CD4-positive, alpha-beta T cell (primary cell): ENCODE results near the gene ERGIC2. TPM values are rescaled to one million over a fixed set of nuclear protein-coding genes. Genes with fewer than 3 reads are reported as not detected.

Experiments
- ATAC-seq: fragments of 200-7000 bp; cut with Tn5 transposase; one replicate; pipeline ENCODE4 v1.10.0; 2022; ENCODE audit warnings: mild to moderate bottlenecking; ENCODE audit not compliant: poor library complexity
- CTCF ChIA-PET: fragments of 350-600 bp; sonication (Branson Sonifier 250); formaldehyde crosslinking; loops from one replicate; lab custom pipeline; 2021; ENCODE audit warnings: antibody characterized with exemption, inconsistent platforms; lab: Charles Lee
- POLR2A ChIA-PET: fragments of 350-600 bp; sonication (Branson Sonifier 250); formaldehyde crosslinking; loops from one replicate; lab custom pipeline; 2021; ENCODE audit warnings: antibody characterized with exemption, inconsistent platforms; lab: Charles Lee
- DNase-seq, 14 experiments: peaks; one replicate each; pipeline ENCODE4 v3.0.0-alpha.2; 2013 to 2020; ENCODE audit warnings: mixed read lengths in 2 of 14
- H3K27ac ChIP-seq, 2 donors: one replicate each; pipeline versions ENCODE4 v1.5.1 to v1.7.0; 2013; ENCODE audit warnings: low read length in 2 of 2, low read depth in 1 of 2, mild to moderate bottlenecking in 1 of 2
- H3K27me3 ChIP-seq, 2 experiments: 1 replicate in 1 of 2; 2 replicates in 1 of 2; pipeline versions ENCODE4 v1.6.1 to v1.7.0; 2013; ENCODE audit warnings: low read length in 2 of 2, control low read depth in 1 of 2, mild to moderate bottlenecking in 1 of 2, moderate library complexity in 1 of 2; ENCODE audit not compliant: insufficient read depth in 2 of 2, control insufficient read depth in 1 of 2
- H3K36me3 ChIP-seq: one replicate; pipeline ENCODE4 v1.6.1; 2013; ENCODE audit warnings: low read length, control low read depth; ENCODE audit not compliant: insufficient read depth
- H3K4me1 ChIP-seq: one replicate; pipeline ENCODE4 v1.6.1; 2013; ENCODE audit warnings: low read length, control low read depth; ENCODE audit not compliant: insufficient read depth
- H3K4me3 ChIP-seq: one replicate; pipeline ENCODE4 v1.5.1; 2013; ENCODE audit warnings: mild to moderate bottlenecking, low read length, moderate library complexity
- H3K9me3 ChIP-seq, 2 experiments: 1 replicate in 1 of 2; 2 replicates in 1 of 2; pipeline versions ENCODE4 v1.6.1 to v1.7.0; 2013; ENCODE audit warnings: low read length in 2 of 2, mild to moderate bottlenecking in 2 of 2, control low read depth in 1 of 2, moderate library complexity in 1 of 2; ENCODE audit not compliant: control insufficient read depth in 1 of 2, insufficient read depth in 1 of 2
- H3K27ac Mint-ChIP-seq: one replicate; pipeline ENCODE4 v1.8.0; 2020; ENCODE audit warnings: mixed read lengths
- H3K27me3 Mint-ChIP-seq: one replicate; pipeline ENCODE4 v1.8.0; 2021; ENCODE audit warnings: mixed read lengths
- H3K36me3 Mint-ChIP-seq: one replicate; pipeline ENCODE4 v1.8.0; 2021; ENCODE audit warnings: low read depth, mixed read lengths
- H3K4me1 Mint-ChIP-seq: one replicate; pipeline ENCODE4 v1.8.0; 2021; ENCODE audit warnings: low read depth, mixed read lengths
- H3K4me3 Mint-ChIP-seq: one replicate; pipeline ENCODE4 v1.8.0; 2020; ENCODE audit warnings: mild to moderate bottlenecking, mixed read lengths
- H3K9me3 Mint-ChIP-seq: one replicate; pipeline ENCODE4 v1.8.0; 2020; ENCODE audit warnings: mixed read lengths
- CTCF ChIP-seq: fragments of 200-600 bp; IDR thresholded peaks from one replicate; pipeline ENCODE4 v1.8.0; 2022; ENCODE audit warnings: antibody characterized with exemption, mild to moderate bottlenecking
- intact Hi-C, 2 experiments: fragments of 100-400 bp; cut with DNase I in 1 of 2; cut with micrococcal nuclease in 1 of 2; formaldehyde crosslinking; loops; one replicate each; pipeline versions ENCODE4 v1.15.1 to v1.9.0; 2023 to 2025; cut with DNase I, micrococcal nuclease
- total RNA-seq, 174 experiments: library from RNA in 2 of 174; stranded (reverse) in 2 of 174; gene quantifications; one replicate each; pipeline ENCODE4 v1.2.3 and lab custom pipeline; 2021 to 2026

ERGIC2 gene
- total RNA-seq, 2 experiments from 2014 or later = 29.4 to 32.1 TPM

DNA sequence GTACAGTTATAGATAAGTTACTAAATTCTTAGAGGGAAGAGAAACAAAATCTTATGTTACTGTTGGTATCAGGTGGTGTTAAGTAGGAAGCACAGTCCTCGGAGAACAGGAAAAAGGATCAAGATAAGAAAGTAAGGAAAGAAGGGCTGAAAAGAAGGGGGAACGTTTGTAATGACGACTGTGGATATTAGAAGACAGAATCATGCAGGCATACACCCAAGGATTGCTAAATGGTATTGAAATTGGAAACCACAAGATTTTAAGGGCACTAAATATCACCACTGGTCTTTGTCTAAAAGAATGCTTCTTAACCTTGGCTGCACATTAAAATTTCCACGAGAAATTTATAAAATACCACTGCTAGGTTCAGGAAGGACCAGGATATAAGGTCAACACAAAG is 34.1 kb upstream of the ERGIC2 start:
- no peaks in the 10 kb centered on the region for H3K4me1 ChIP-seq
- Mint-ChIP-seq H3K27me3 (peaks cover 56% of the 10 kb centered on the region), H3K9me3 (peaks cover 5% of the 10 kb centered on the region), H3K4me3 (no peak overlapping the region), H3K27ac (no peak overlapping the region), H3K4me1 (no peaks in the 10 kb centered on the region), H3K36me3 (no peaks in the 10 kb centered on the region)
- ChIA-PET POLR2A (no interaction called here), CTCF (no interaction called here)
- no peak for DNase-seq
- no peaks in the 10 kb centered on the region for H3K9me3 ChIP-seq
- no peak for ATAC-seq
- H3K27me3 ChIP-seq = peaks cover 0 to 14% of the 10 kb centered on the region in 2 experiments
- no peak for TF ChIP-seq CTCF
- intact Hi-C loops = no loop called here
- H3K36me3 ChIP-seq = no peaks in the 10 kb centered on the region
- no peak overlapping the region for H3K4me3 ChIP-seq
- no peak overlapping the region for H3K27ac ChIP-seq

DNA sequence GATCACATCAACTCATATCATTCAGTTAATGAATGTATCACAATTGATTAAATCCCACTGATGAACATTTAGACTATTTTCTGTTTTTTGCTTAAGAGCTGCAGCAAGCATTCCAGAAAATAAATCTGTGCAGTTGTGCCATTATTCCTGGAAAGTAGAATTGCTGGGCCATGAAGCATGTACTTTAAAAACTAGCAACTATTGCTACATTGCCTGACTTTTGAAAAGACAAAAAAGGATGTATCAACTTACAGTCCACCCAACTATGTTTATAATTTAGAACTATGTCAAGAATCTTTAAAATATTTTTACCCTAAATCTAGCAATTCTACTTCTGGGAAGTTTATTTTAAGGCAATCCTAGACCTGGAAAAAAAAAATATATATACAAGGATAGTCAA is 33.4 kb upstream of the ERGIC2 start:
- ChIA-PET POLR2A (no interaction called here), CTCF (no interaction called here)
- Mint-ChIP-seq H3K36me3 (no peaks in the 10 kb centered on the region), H3K4me3 (no peak overlapping the region), H3K4me1 (no peaks in the 10 kb centered on the region), H3K27me3 (peaks cover 54% of the 10 kb centered on the region), H3K9me3 (peaks cover 5% of the 10 kb centered on the region), H3K27ac (no peak overlapping the region)
- no peaks in the 10 kb centered on the region for H3K4me1 ChIP-seq
- no peaks in the 10 kb centered on the region for H3K9me3 ChIP-seq
- no peak overlapping the region for H3K27ac ChIP-seq
- H3K27me3 ChIP-seq = peaks cover 0 to 14% of the 10 kb centered on the region in 2 experiments
- H3K36me3 ChIP-seq = no peaks in the 10 kb centered on the region
- TF ChIP-seq CTCF = no peak
- no peak for DNase-seq
- no peak for ATAC-seq
- intact Hi-C loops = no loop called here
- H3K4me3 ChIP-seq = no peak overlapping the region

GRCh38 chr12:29405561-29405960 is 24.6 kb upstream of the ERGIC2 start:
- Mint-ChIP-seq H3K27ac (no peak overlapping the region), H3K4me3 (no peak overlapping the region), H3K4me1 (no peaks in the 10 kb centered on the region), H3K27me3 (peaks cover 34% of the 10 kb centered on the region), H3K36me3 (no peaks in the 10 kb centered on the region), H3K9me3 (peaks cover under 1% of the 10 kb centered on the region)
- CTCF ChIA-PET = no interaction called here
- Histone ChIP-seq H3K4me3 (no peak overlapping the region), H3K4me1 (no peaks in the 10 kb centered on the region), H3K36me3 (no peaks in the 10 kb centered on the region), H3K27me3 (no peaks in the 10 kb centered on the region), H3K27ac (no peak overlapping the region), H3K9me3 (no peaks in the 10 kb centered on the region)
- intact Hi-C loops = no loop called here
- TF ChIP-seq CTCF = no peak
- POLR2A ChIA-PET = no interaction called here
- ATAC-seq (no peak), DNase-seq (no peak)
